Smooth muscle cell (in vitro differentiated cells): ENCODE measurements around the gene TMEM179. TPM values are rescaled to one million over a fixed set of nuclear protein-coding genes. Genes with fewer than 3 reads are reported as not detected.

Source experiments
- DNase-seq: peaks from one replicate; lab custom pipeline; 2025; ENCODE audit not compliant: unreplicated experiment; lab: John Stamatoyannopoulos, UW
- H2AFZ ChIP-seq: fragments of 200-600 bp; sonication (generic); 2 replicates; pipeline ENCODE4 v1.6.0; 2016; ENCODE audit warnings: antibody characterized with exemption, low read depth, mild to moderate bottlenecking
- H3F3A ChIP-seq: fragments of 200-600 bp; sonication (generic); 2 replicates; pipeline ENCODE4 v1.6.0; 2017; ENCODE audit warnings: antibody characterized with exemption, low read depth
- H3K27ac ChIP-seq: fragments of 200-600 bp; sonication (generic); 2 replicates; pipeline ENCODE4 v1.5.1; 2016; ENCODE audit warnings: low read depth, mild to moderate bottlenecking
- H3K27me3 ChIP-seq: fragments of 200-600 bp; sonication (generic); 2 replicates; pipeline ENCODE4 v1.6.1; 2016; ENCODE audit warnings: low read depth, mild to moderate bottlenecking
- H3K36me3 ChIP-seq: fragments of 200-600 bp; sonication (generic); 2 replicates; pipeline ENCODE4 v1.5.1; 2016; ENCODE audit warnings: low read depth
- H3K4me1 ChIP-seq: fragments of 200-600 bp; sonication (generic); 2 replicates; pipeline ENCODE4 v1.5.1; 2016; ENCODE audit warnings: low read depth
- H3K4me2 ChIP-seq: fragments of 200-600 bp; sonication (generic); 2 replicates; pipeline ENCODE4 v1.6.0; 2016; ENCODE audit warnings: mild to moderate bottlenecking
- H3K4me3 ChIP-seq: fragments of 200-600 bp; sonication (generic); 2 replicates; pipeline ENCODE4 v1.5.1; 2016; ENCODE audit warnings: mild to moderate bottlenecking
- H3K79me2 ChIP-seq: fragments of 200-600 bp; sonication (generic); 2 replicates; pipeline ENCODE4 v1.6.0; 2016; ENCODE audit warnings: low read depth, mild to moderate bottlenecking
- H3K9ac ChIP-seq: fragments of 200-600 bp; sonication (generic); 2 replicates; pipeline ENCODE4 v1.6.0; 2016; ENCODE audit warnings: low read depth
- H3K9me3 ChIP-seq: fragments of 200-600 bp; sonication (generic); replicated peaks from 2 replicates; pipeline ENCODE4 v1.5.1; 2016; ENCODE audit warnings: low read depth
- H4K20me1 ChIP-seq: fragments of 200-600 bp; sonication (generic); 2 replicates; pipeline ENCODE4 v1.6.0; 2016; ENCODE audit warnings: low read depth
- CTCF ChIP-seq: fragments of 200-600 bp; sonication (generic); IDR thresholded peaks from 2 replicates; pipeline ENCODE4 v1.5.1; 2017; ENCODE audit warnings: borderline replicate concordance, mild to moderate bottlenecking, antibody characterized with exemption; ENCODE audit not compliant: insufficient read depth, poor library complexity, severe bottlenecking
- WGBS: methylation state at CpG from one replicate; pipeline ENCODE4 v1.1.7; 2016; ENCODE audit warnings: low lambda C conversion rate; 5-methylcytosine and 5-hydroxymethylcytosine counted together
- polyA plus RNA-seq: library from polyadenylated mRNA; unstranded; fragments of >200 nt; fragmentation: Nextera tagmentation; extraction: Ambion mirVana; gene quantifications from 2 replicates; pipeline ENCODE4 v1.2.1, GENCODE V29; 2016
- total RNA-seq: library from RNA; depleted of rRNA; stranded (reverse); fragments of >200 nt; gene quantifications from 2 replicates; pipeline ENCODE4 v1.2.3, GENCODE V29; 2014

Gene TMEM179
- total and polyA plus RNA-seq, 2 experiments from 2014 or later: 0.87 to 4.8 TPM

DNA sequence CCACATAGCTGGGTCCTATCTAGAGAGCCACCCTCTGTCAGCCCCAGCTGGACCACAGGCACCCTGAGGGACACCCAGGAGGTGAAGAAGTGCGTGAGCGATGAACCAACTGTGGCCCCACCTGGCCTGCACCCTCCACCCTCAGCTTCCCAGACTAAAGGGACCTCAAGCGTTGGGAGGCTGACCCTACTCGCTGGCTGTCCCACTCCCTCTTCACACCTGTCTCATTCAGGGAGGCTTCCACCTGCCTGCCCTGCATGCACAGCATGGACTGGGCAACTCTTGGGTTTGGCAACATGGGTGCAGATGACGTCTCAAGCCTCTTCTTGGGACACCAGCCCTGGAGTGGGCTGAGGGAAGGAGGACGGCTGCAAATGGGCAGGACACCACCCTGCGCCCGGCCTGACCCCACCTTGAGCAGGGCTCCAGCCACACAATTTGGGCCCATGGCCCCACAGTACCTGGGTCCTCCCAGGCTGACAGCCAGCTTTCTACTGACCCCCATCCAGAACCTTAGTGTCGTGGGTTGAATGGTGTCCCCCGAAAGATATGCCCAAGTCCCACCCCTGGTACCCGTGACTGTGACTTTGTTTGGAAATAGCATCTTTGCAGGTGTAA, 2.1 kb downstream of the TMEM179 start:
- H3K4me1 ChIP-seq: peaks cover 6% of the 10 kb centered on the region
- WGBS: 91% methylated on average over 11 of the region's 11 CpGs
- H3K27me3 ChIP-seq: peaks cover 30% of the 10 kb centered on the region
- no peaks in the 10 kb centered on the region for H3K9me3 ChIP-seq
- no peak overlapping the region for H3K4me2 ChIP-seq
- H2AFZ ChIP-seq: no peak overlapping the region
- no peak for DNase-seq
- no peaks in the 10 kb centered on the region for H3K79me2 ChIP-seq
- no peak overlapping the region for H3K4me3 ChIP-seq
- no peaks in the 10 kb centered on the region for H3K36me3 ChIP-seq
- H3K9ac ChIP-seq: no peak overlapping the region
- H3F3A ChIP-seq: no peaks in the 10 kb centered on the region
- H3K27ac ChIP-seq: no peak overlapping the region
- TF ChIP-seq CTCF: no peak
- no peaks in the 10 kb centered on the region for H4K20me1 ChIP-seq

DNA sequence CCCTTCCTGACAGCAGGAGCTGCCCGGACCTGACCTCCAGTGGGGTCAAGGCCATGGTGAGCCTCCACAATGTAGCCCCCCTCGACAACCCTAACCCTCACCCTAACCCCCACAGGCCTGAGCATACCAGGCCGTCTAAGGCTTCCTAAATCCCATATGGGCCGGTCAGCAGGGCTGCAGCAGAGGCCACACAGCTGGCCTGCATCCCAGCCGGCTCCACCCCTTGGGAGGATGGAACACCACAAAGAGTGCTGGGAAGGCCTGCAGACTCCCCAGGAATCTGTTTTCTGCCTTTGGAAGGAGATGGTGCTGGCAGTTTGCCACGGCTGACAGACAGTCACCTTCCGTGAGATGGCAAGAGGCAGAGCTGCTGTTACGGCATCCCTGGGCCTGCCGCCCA, 2.8 kb downstream of the TMEM179 start:
- no peaks in the 10 kb centered on the region for H3F3A ChIP-seq
- H3K4me1 ChIP-seq: peaks cover 6% of the 10 kb centered on the region
- H3K27me3 ChIP-seq: peaks cover 29% of the 10 kb centered on the region
- no peak overlapping the region for H3K4me2 ChIP-seq
- no peaks in the 10 kb centered on the region for H3K79me2 ChIP-seq
- 65% methylated on average over 8 of the region's 9 CpGs for WGBS
- no peaks in the 10 kb centered on the region for H3K36me3 ChIP-seq
- no peak overlapping the region for H2AFZ ChIP-seq
- TF ChIP-seq CTCF: no peak
- H4K20me1 ChIP-seq: no peaks in the 10 kb centered on the region
- no peak overlapping the region for H3K27ac ChIP-seq
- no peak overlapping the region for H3K9ac ChIP-seq
- DNase-seq: no peak
- H3K4me3 ChIP-seq: no peak overlapping the region
- no peaks in the 10 kb centered on the region for H3K9me3 ChIP-seq

GRCh38 chr14:104600805-104601204, 3.8 kb downstream of the TMEM179 start:
- Histone ChIP-seq H3K4me1 (peaks cover 6% of the 10 kb centered on the region), H4K20me1 (no peaks in the 10 kb centered on the region), H3K27me3 (peaks cover 27% of the 10 kb centered on the region), H2AFZ (no peak overlapping the region), H3F3A (no peaks in the 10 kb centered on the region), H3K27ac (no peak overlapping the region), H3K4me3 (no peak overlapping the region), H3K9ac (no peak overlapping the region), H3K4me2 (no peak overlapping the region), H3K79me2 (no peaks in the 10 kb centered on the region), H3K36me3 (no peaks in the 10 kb centered on the region), H3K9me3 (no peaks in the 10 kb centered on the region)
- no peak for DNase-seq
- no peak for TF ChIP-seq CTCF
- WGBS: 84% methylated on average over 8 of the region's 8 CpGs

GRCh38 chr14:104600141-104600643, 4.4 kb downstream of the TMEM179 start:
- H3K4me2 ChIP-seq: no peak overlapping the region
- peaks cover 21% of the 10 kb centered on the region for H3K27me3 ChIP-seq
- no peak for DNase-seq
- no peaks in the 10 kb centered on the region for H3F3A ChIP-seq
- H3K27ac ChIP-seq: no peak overlapping the region
- no peaks in the 10 kb centered on the region for H3K9me3 ChIP-seq
- 64% methylated on average over 13 of the region's 14 CpGs for WGBS
- H3K79me2 ChIP-seq: no peaks in the 10 kb centered on the region
- H2AFZ ChIP-seq: no peak overlapping the region
- no peak overlapping the region for H3K4me3 ChIP-seq
- no peaks in the 10 kb centered on the region for H4K20me1 ChIP-seq
- H3K9ac ChIP-seq: no peak overlapping the region
- H3K4me1 ChIP-seq: peaks cover 6% of the 10 kb centered on the region
- H3K36me3 ChIP-seq: no peaks in the 10 kb centered on the region
- no peak for TF ChIP-seq CTCF
